ENCODE data around the gene CYSLTR2.

The CYSLTR2 gene

GRCh38 chr13:48675247-48675646 is 21.5 kb downstream of the CYSLTR2 start:
- no peak for TF ChIP-seq CTCF (IDR thresholded peaks at IDR 0.05; ENCODE audit: low read length)
- no peak for TF ChIP-seq EZH2 (IDR thresholded peaks at IDR 0.05; ENCODE audit: borderline replicate concordance, low read length)
- H2AFZ ChIP-seq (ENCODE audit: low read length) = no peak overlapping the region
- no peaks in the 10 kb centered on the region for H3K79me2 ChIP-seq (ENCODE audit: insufficient read depth, low read length)
- H4K20me1 ChIP-seq (ENCODE audit: insufficient read depth, low read length) = no peaks in the 10 kb centered on the region
- no peak overlapping the region for H3K4me3 ChIP-seq (ENCODE audit: low read depth, low read length, poor library complexity, severe bottlenecking)
- no peak overlapping the region for H3K4me2 ChIP-seq (ENCODE audit: low read length)
- no peaks in the 10 kb centered on the region for H3K27me3 ChIP-seq (ENCODE audit: insufficient read depth, low read length)
- no peak overlapping the region for H3K27ac ChIP-seq (ENCODE audit: low read depth, low read length, poor library complexity, severe bottlenecking)
- no peaks in the 10 kb centered on the region for H3K36me3 ChIP-seq (ENCODE audit: insufficient read depth, low read length)
- no peaks in the 10 kb centered on the region for H3K4me1 ChIP-seq (ENCODE audit: insufficient read depth, low read length, severe bottlenecking)
- no peak overlapping the region for H3K9ac ChIP-seq (ENCODE audit: low read length)
- H3K9me2 ChIP-seq (ENCODE audit: low read depth, low read length) = no peaks in the 10 kb centered on the region
- H3K9me3 ChIP-seq (ENCODE audit: low read length) = no peaks in the 10 kb centered on the region
- H3F3A ChIP-seq (ENCODE audit: insufficient read depth, low read length) = no peaks in the 10 kb centered on the region

- Histone ChIP-seq H3K36me3 (ENCODE audit: insufficient read depth, low read length) (no peaks in the 10 kb centered on the region), H3K9me2 (ENCODE audit: low read depth, low read length) (no peaks in the 10 kb centered on the region), H4K20me1 (ENCODE audit: insufficient read depth, low read length) (no peaks in the 10 kb centered on the region), H3K79me2 (ENCODE audit: insufficient read depth, low read length) (no peaks in the 10 kb centered on the region), H2AFZ (ENCODE audit: low read length) (no peak overlapping the region), H3F3A (ENCODE audit: insufficient read depth, low read length) (no peaks in the 10 kb centered on the region), H3K4me2 (ENCODE audit: low read length) (no peak overlapping the region), H3K9me3 (ENCODE audit: low read length) (no peaks in the 10 kb centered on the region), H3K27ac (ENCODE audit: low read depth, low read length, poor library complexity, severe bottlenecking) (no peak overlapping the region), H3K27me3 (ENCODE audit: insufficient read depth, low read length) (no peaks in the 10 kb centered on the region), H3K4me3 (ENCODE audit: low read depth, low read length, poor library complexity, severe bottlenecking) (no peak overlapping the region), H3K9ac (ENCODE audit: low read length) (no peak overlapping the region), H3K4me1 (ENCODE audit: insufficient read depth, low read length, severe bottlenecking) (no peaks in the 10 kb centered on the region)
- TF ChIP-seq EZH2 (IDR thresholded peaks at IDR 0.05; ENCODE audit: borderline replicate concordance, low read length) (no peak), CTCF (IDR thresholded peaks at IDR 0.05; ENCODE audit: low read length) (no peak)
Measured at GRCh38 chr13:48678316-48678715, 24.6 kb downstream of the CYSLTR2 start.

GRCh38 chr13:48679941-48680680 is 26.4 kb downstream of the CYSLTR2 start:
- Histone ChIP-seq H3K4me2 (ENCODE audit: low read length) (no peak overlapping the region), H3K27me3 (ENCODE audit: insufficient read depth, low read length) (no peaks in the 10 kb centered on the region), H3K4me3 (ENCODE audit: low read depth, low read length, poor library complexity, severe bottlenecking) (no peak overlapping the region), H3F3A (ENCODE audit: insufficient read depth, low read length) (no peaks in the 10 kb centered on the region), H3K27ac (ENCODE audit: low read depth, low read length, poor library complexity, severe bottlenecking) (no peak overlapping the region), H3K9me2 (ENCODE audit: low read depth, low read length) (no peaks in the 10 kb centered on the region), H3K36me3 (ENCODE audit: insufficient read depth, low read length) (no peaks in the 10 kb centered on the region), H3K4me1 (ENCODE audit: insufficient read depth, low read length, severe bottlenecking) (no peaks in the 10 kb centered on the region), H3K79me2 (ENCODE audit: insufficient read depth, low read length) (no peaks in the 10 kb centered on the region), H2AFZ (ENCODE audit: low read length) (no peak overlapping the region), H4K20me1 (ENCODE audit: insufficient read depth, low read length) (no peaks in the 10 kb centered on the region), H3K9me3 (ENCODE audit: low read length) (no peaks in the 10 kb centered on the region), H3K9ac (ENCODE audit: low read length) (no peak overlapping the region)
- TF ChIP-seq CTCF (IDR thresholded peaks at IDR 0.05; ENCODE audit: low read length) (no peak), EZH2 (IDR thresholded peaks at IDR 0.05; ENCODE audit: borderline replicate concordance, low read length) (no peak)
